Suppressor macrophage (primary cell): Measurements from ENCODE around the gene AXDND1.
"Not testable (repeated sequence)": the region's sequence is repeated elsewhere in the genome, so short reads cannot be mapped to it uniquely, and the experiment has no call there.

Experiments used
- DNase-seq, 4 experiments: peaks; one replicate each; pipeline ENCODE4 v3.0.0-alpha.2; 2020 to 2022
- total RNA-seq, 17 experiments: gene quantifications; one replicate each; lab custom pipeline; 2026; ENCODE audit warnings: mixed read lengths in 6 of 17, inconsistent platforms in 3 of 17; lab: John Stamatoyannopoulos, UW

Gene AXDND1, protein sequence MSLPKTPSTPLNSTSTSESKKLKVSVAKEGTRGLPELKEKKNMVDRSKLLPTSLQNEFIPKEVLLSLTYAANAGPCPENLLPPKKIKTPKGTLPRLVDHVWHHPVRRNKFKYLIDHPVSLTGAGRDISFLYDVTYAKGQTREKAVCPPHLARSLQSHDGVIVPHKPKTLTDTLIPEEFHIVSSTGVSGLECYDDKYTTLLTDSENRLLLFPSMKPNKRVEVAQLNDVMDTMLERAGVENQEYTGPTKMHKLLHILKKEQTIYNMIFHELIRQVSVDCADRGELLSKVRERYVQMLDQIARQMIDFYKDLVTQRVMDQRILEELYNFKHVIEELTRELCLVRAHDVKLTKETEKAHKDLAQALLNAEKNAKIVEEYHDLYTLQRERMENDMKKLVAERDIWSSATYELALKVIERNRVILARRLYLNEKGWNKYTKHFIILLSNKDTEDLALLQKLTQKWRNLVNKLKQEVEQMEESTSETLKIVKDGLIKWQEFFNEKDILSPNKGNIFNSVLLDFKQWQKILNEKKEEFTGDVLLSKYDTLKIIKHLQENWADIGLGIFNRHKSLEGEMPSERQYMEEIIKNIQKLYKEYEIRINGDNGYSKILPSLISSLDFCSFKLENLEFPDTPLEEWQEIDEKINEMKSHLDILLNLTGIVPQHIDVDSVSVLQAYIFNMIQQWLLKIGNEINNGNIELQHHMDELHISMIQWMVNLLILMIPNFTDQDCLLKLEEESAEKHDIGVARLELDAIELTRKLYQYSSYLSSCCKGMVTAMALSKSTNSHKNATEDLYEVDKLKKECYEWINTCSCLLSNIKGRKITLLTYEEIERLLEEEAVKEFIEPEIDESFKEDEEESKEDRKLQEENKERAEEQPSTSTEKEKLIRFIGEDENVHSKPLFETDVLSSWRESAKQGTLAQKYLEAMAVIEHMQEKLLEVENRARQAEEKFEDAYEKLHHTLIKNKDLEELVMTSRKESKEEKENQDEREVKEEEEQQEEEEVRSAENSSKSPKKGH
- total RNA-seq = 0.08 to 3.7 (median 0.33) reads per million in 17 experiments

DNA sequence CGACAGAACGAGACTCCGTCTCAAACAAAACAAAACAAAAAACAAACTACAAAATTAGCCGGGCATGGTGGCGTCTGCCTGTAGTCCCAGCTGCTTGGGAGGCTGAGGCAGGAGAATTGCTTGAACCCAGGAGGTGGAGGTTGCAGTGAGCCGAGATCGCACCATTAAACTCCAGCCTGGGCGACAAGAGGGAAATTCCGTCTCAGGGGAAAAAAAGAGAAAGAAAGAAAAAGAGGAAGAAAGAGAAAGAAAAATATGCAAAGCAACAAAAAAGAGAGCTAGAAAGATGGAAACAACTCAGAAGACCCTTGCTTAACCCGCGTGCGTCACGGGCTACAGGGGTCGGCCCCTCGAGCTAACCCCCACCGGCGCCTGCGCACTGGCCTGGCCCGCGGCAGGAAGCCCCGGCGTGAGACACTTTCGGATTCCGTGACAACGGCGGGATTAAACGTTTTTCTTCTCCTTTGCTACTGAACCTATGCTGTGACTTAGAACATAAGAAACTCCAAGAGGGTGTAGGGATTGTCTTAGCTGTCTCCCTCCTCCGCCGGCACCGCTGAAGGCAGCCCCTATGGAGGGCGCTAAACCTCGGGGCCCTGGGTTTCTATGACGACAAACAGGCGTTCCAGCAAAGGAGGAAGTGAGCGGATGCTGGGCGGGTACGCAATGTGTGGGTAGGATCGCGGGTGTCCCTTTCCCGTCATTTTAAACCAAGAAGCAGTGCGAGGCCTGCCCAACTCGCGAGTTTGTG is at the start of gene AXDND1:
Gene AXDND1 (plus strand): TSS at position 630 of the 751 bp plus-strand sequence. CDS start 539 bp downstream, outside the sequence.
- peak; percentile 94 to 97 (median 96) for DNase-seq

- DNase-seq = peak; percentile 34 to 66 (median 61)
Measured at GRCh38 chr1:179318491-179318890, 47.3 kb upstream of the AXDND1 start.

- no peak for DNase-seq
Measured at GRCh38 chr1:179321533-179322216, 44.1 kb upstream of the AXDND1 start.

GRCh38 chr1:179322557-179322956 is 43.2 kb upstream of the AXDND1 start:
- peak in 1 of 4 experiments; percentile 41 for DNase-seq

DNA sequence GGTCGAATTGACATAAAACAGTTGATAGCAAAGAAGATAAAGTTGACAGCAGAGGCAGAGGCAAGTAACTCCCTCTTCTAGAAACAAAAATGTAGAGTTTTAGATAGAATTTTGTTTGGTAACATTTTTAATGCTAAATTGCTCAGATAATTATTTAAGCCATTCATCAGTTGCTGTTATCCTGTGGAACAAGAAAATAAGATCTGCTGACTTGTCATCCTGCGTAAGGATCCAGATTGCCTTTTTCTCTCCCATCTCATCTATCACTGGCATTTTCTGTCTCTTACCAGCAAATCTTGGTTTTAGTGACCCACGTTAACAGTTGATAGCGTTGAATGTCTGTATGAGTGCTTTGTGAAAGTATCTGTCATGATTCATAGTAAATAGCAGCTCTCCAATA is 42.3 kb upstream of the AXDND1 start:
- no peak for DNase-seq

GRCh38 chr1:179325836-179326235 is 39.9 kb upstream of the AXDND1 start:
- DNase-seq = peak in 1 of 4 experiments; percentile 20

GRCh38 chr1:179326746-179327145 is 39.0 kb upstream of the AXDND1 start:
- DNase-seq = peak in 1 of 4 experiments; percentile 10

GRCh38 chr1:179327196-179327595 is 38.6 kb upstream of the AXDND1 start:
- DNase-seq = peak in 3 of 4 experiments; percentile 24 to 62 (median 54)

DNA sequence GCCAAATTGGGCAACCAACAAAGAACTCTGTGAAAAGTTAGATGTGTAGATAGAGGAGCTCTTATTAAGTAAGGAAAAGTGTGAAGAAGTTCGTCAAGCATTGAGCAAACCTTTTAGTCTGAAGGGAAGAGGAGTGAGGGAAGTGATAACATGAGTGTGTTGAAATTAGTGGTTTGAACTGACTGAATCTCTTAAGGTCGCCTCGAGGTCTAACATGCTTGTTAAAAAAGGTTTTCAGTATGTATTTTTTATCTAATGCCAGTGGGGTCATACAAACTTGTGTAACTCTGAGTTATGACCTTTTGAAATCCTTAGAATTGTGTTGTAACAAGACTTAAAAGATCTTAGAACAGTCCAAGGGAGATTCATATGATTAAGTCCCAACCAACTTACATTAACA is 38.1 kb upstream of the AXDND1 start:
- DNase-seq = peak; percentile 62 to 93 (median 78)

- DNase-seq = no peak
Measured at GRCh38 chr1:179329862-179330261, 35.9 kb upstream of the AXDND1 start.

DNA sequence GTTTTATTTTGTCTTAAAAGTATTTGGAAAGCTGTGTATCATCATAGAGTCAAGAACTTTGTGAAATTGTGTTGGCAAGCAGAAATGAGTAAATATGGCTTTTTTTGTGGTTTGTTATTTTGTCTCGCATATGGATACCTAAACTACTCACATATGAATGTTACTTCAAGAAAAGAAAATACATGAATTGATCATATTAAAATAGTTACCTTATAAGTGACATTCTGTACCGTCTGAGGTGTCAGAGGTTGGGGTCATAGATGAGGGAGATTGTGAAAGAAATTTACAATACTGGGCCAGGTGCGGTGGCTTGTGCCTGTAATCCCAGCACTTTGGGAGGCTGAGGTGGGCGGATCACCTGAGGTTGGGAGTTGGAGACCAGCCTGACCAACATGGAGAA is 31.3 kb upstream of the AXDND1 start:
- no peak for DNase-seq

- DNase-seq = no peak
Measured at GRCh38 chr1:179337288-179337687, 28.5 kb upstream of the AXDND1 start.

- no peak for DNase-seq
Measured at GRCh38 chr1:179337942-179338560, 27.7 kb upstream of the AXDND1 start.

- peak; percentile 36 to 78 (median 62) for DNase-seq
Measured at GRCh38 chr1:179340918-179341317, 24.9 kb upstream of the AXDND1 start.

- no peak for DNase-seq
Measured at GRCh38 chr1:179341943-179342547, 23.7 kb upstream of the AXDND1 start.

GRCh38 chr1:179342740-179343404 is 22.9 kb upstream of the AXDND1 start:
- DNase-seq = no peak

- DNase-seq = no peak
Measured at GRCh38 chr1:179351281-179351680, 14.5 kb upstream of the AXDND1 start.

GRCh38 chr1:179352236-179352635 is 13.5 kb upstream of the AXDND1 start:
- DNase-seq = no peak

DNA sequence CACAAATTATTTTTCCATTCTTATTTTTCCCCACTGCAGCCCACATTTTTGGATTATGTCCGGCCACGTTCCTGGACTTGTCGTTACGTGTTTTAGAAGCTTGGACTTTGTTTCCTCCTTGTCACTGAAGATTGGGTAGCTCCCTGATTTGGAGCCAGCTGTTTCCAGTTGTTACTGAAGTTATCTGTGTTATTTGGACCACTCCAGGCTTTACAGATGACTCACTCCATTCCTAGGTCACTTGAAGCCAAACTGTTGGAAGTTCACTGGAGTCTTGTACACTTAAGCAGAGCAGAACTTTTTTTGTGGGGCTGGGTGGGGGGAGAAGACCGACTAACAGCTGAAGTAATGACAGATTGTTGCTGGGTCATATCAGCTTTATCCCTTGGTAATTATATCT is 12.2 kb upstream of the AXDND1 start:
- no peak for DNase-seq

- not testable (repeated sequence) for DNase-seq
Measured at GRCh38 chr1:179361631-179362030, 4.1 kb upstream of the AXDND1 start.
